ENCODE measurements around the gene ZNF766. TPM values are rescaled to one million over a fixed set of nuclear protein-coding genes. Genes with fewer than 3 reads are reported as not detected.

Gene ZNF766
- total RNA-seq, 4 donors from 2014 or later = 1.8 to 26.9 (median 20.1) TPM

GRCh38 chr19:52226652-52227051, 42.7 kb upstream of the ZNF766 start:
- H3K36me3 ChIP-seq = no peaks in the 10 kb centered on the region
- no peak for DNase-seq
- no peaks in the 10 kb centered on the region for H3K4me1 ChIP-seq
- intact Hi-C loops (cut with DNase I; ENCODE audit: low total_unique reads) = no loop called here
- TF ChIP-seq POLR2A (IDR thresholded peaks at IDR 0.05) (no peak), CTCF (IDR thresholded peaks at IDR 0.05) (no peak)
- H3K27me3 ChIP-seq = no peaks in the 10 kb centered on the region
- H3K9me3 ChIP-seq = no peaks in the 10 kb centered on the region
- no peak overlapping the region for H3K4me3 ChIP-seq
- no peak overlapping the region for H3K27ac ChIP-seq

- intact Hi-C loops (cut with DNase I; ENCODE audit: low total_unique reads) = no loop called here
- TF ChIP-seq CTCF (IDR thresholded peaks at IDR 0.05) = no peak
- TF ChIP-seq POLR2A (IDR thresholded peaks at IDR 0.05) = no peak
- DNase-seq = no peak
- Histone ChIP-seq H3K27me3 (no peaks in the 10 kb centered on the region), H3K27ac (no peak overlapping the region), H3K4me3 (no peak overlapping the region), H3K9me3 (no peaks in the 10 kb centered on the region), H3K4me1 (no peaks in the 10 kb centered on the region), H3K36me3 (no peaks in the 10 kb centered on the region)
Observed at GRCh38 chr19:52227196-52227940, 42.0 kb upstream of the ZNF766 start.

GRCh38 chr19:52227980-52228379, 41.4 kb upstream of the ZNF766 start:
- Histone ChIP-seq H3K27me3 (no peaks in the 10 kb centered on the region), H3K4me3 (no peak overlapping the region), H3K4me1 (no peaks in the 10 kb centered on the region), H3K36me3 (no peaks in the 10 kb centered on the region), H3K27ac (no peak overlapping the region), H3K9me3 (no peaks in the 10 kb centered on the region)
- intact Hi-C loops (cut with DNase I; ENCODE audit: low total_unique reads) = no loop called here
- TF ChIP-seq CTCF (IDR thresholded peaks at IDR 0.05) (no peak), POLR2A (IDR thresholded peaks at IDR 0.05) (no peak)
- DNase-seq = no peak

GRCh38 chr19:52229524-52229923, 39.9 kb upstream of the ZNF766 start:
- no peaks in the 10 kb centered on the region for H3K27me3 ChIP-seq
- no peak overlapping the region for H3K27ac ChIP-seq
- H3K9me3 ChIP-seq = no peaks in the 10 kb centered on the region
- no peaks in the 10 kb centered on the region for H3K4me1 ChIP-seq
- no peak overlapping the region for H3K4me3 ChIP-seq
- DNase-seq = no peak
- intact Hi-C loops (cut with DNase I; ENCODE audit: low total_unique reads) = no loop called here
- TF ChIP-seq POLR2A (IDR thresholded peaks at IDR 0.05) (no peak), CTCF (IDR thresholded peaks at IDR 0.05) (no peak)
- H3K36me3 ChIP-seq = no peaks in the 10 kb centered on the region

GRCh38 chr19:52230685-52231084, 38.7 kb upstream of the ZNF766 start:
- intact Hi-C loops (cut with DNase I; ENCODE audit: low total_unique reads) = no loop called here
- TF ChIP-seq CTCF (IDR thresholded peaks at IDR 0.05) = no peak
- no peak for TF ChIP-seq POLR2A (IDR thresholded peaks at IDR 0.05)
- H3K27me3 ChIP-seq = no peaks in the 10 kb centered on the region
- H3K27ac ChIP-seq = no peak overlapping the region
- no peak for DNase-seq
- H3K9me3 ChIP-seq = no peaks in the 10 kb centered on the region
- no peaks in the 10 kb centered on the region for H3K36me3 ChIP-seq
- H3K4me1 ChIP-seq = no peaks in the 10 kb centered on the region
- no peak overlapping the region for H3K4me3 ChIP-seq
